Epidermal melanocyte (primary cell): ENCODE results near the gene TNF.
"Not testable (repeated sequence)": the region's sequence is repeated elsewhere in the genome, so short reads cannot be mapped to it uniquely, and the experiment has no call there.

Experiments used
- DNase-seq: peaks from one replicate; pipeline ENCODE4 v3.0.0; 2011; ENCODE audit warnings: low spot score; ENCODE audit not compliant: insufficient read length

The TNF gene

GRCh38 chr6:31543639-31544038 is 31.7 kb upstream of the TNF start:
- no peak for DNase-seq

- no peak for DNase-seq
These were observed 30.7 kb upstream of the TNF start for GRCh38 chr6:31544676-31545075.

GRCh38 chr6:31545291-31545690 is 30.1 kb upstream of the TNF start:
- DNase-seq: no peak

- DNase-seq: no peak
These were observed 28.9 kb upstream of the TNF start, which contains the start of gene ATP6V1G2 for GRCh38 chr6:31546339-31546957. TSS of gene ATP6V1G2 (minus strand) at chr6:31546608. CDS start at chr6:31546559, 49 bp downstream.

DNA sequence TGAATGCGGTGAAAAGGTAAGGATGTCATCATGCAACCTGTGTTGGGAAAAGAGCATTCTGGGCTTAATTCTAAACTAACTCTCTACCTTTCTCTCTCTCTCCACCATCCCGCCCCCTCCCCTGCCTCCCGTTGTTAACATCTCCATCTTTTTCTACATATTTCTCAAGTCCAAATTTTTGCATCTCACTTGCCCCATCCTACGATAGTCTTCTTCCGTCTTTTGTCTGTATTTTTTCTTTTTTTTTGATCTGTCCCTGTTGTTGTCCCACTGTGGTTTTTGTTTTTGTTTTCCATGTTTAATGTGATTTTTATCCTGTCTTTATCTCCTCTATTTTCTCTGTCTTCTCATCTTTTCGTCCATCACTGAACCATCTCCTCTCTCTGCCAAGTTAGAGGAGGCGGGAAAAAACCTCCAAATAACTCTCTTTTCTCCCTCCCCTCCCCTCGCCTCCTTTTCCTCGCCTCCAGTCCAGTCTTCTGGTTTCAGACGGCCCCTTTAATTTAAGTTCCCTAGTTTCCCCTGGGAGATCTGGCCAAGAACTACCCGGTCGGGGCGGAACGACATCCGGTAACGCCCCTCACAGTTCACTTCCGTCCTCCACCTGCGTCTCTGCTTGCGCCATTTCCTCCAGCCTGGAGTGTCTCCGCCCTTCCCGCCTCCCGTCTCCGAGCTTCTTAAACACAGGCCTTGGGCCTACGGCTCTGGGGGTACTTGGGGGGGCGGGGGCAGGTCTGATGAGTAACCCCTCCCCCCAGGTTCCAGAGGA is 28.2 kb upstream of the TNF start, which contains the start of gene NFKBIL1:
TSS of gene NFKBIL1 (plus strand) at position 651 of the 769 bp plus-strand sequence. CDS start at position 738, 87 bp downstream.
- DNase-seq: peak; percentile 85

DNA sequence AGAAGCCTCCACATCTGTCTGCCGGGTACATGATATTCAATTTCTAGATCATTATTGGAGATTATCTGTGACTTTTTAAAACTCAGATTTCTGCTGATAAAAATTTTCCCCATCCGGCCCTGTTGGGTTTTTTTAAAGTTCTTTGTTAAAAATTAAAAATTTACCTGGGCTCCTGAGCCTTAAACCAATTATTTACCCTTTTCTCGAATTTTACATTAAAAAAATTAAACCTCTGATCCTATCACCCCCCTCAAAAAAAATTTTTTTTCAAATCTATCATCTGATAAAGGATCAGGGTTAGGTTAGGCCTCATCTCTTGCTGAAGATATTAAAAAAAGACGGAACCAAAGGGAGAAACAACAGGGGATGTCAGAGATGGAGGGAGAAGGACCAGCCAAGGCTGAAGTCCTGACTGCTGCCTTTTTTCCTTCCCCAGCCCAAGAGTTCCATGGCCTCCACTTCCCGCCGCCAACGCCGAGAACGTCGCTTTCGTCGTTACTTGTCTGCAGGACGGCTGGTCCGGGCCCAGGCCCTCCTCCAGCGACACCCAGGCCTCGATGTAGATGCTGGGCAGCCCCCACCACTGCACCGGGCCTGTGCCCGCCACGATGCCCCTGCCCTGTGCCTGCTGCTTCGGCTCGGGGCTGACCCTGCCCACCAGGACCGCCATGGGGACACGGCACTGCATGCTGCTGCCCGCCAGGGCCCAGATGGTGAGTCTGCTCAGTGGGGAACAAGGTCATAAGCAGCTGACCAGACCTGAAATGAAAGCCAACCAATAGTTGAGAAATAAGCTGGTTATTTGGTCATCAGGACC is 27.4 kb upstream of the TNF start:
- no peak for DNase-seq

- DNase-seq: no peak
These were observed 26.9 kb upstream of the TNF start for GRCh38 chr6:31548544-31548873.

GRCh38 chr6:31551371-31551770 is 24.0 kb upstream of the TNF start:
- DNase-seq: not testable (repeated sequence)

- no peak for DNase-seq
These were observed 19.1 kb upstream of the TNF start for GRCh38 chr6:31556307-31556706.

GRCh38 chr6:31557443-31558317 is 17.7 kb upstream of the TNF start:
- no peak for DNase-seq

GRCh38 chr6:31558318-31558625 is 17.1 kb upstream of the TNF start:
- DNase-seq: no peak

GRCh38 chr6:31558631-31559500 is 16.5 kb upstream of the TNF start:
- no peak for DNase-seq

- DNase-seq: no peak
These were observed 15.8 kb upstream of the TNF start for GRCh38 chr6:31559606-31559957.

DNA sequence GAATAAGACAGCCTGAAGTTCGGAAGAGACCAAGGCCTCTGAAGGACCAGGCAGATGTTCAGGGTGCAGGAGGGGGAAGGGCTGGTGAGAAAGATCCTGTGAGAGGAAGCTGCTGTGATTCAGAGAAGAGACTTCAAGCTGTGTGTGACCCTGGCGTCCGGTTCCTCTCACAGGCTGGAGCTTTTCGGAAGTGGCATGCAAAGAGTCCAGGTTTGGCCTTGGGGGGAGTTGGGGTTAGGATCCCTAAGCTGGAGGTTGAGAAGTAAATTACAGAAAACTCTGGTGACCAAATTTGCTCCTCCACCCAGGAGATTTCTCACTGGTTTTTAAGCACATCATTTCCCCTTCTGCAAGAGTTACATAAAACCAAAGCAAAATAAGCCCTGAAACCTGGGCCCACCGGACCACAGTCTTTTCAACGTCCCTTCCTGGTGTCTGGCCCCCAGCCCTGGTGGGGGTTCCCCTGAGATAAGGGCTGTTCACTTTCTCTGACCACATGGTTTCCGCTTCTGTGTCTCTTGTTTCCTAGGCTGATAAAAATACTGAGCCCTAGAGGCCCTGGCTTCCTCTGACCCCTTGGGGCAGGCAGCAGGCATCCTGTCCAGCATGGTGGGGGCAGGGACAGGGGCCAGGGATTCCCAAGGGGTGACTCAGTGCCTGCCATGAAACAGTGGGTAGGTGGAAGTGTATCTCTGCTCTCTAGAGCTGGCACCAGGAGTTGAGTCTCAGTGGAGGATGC is 15.2 kb upstream of the TNF start:
- no peak for DNase-seq

DNA sequence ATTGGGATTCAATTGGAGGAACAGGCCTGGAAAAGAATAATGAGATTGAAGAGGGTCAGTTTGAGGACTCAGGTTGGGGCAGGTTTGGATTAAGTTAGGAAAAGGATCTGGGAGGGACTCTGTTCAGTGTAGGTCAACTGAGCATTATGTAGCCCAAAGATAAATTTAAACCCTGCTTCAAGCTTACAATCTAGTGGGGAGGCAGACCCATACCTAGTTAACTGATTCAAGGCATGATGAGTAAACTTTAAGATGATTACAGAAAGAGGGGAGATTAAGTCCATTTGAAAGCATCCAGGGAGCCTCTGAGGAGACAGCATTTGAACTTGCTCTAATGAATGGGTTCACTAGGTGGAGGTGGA is 14.7 kb upstream of the TNF start:
- no peak for DNase-seq

GRCh38 chr6:31567531-31568370 is 7.6 kb upstream of the TNF start:
- DNase-seq: no peak

DNA sequence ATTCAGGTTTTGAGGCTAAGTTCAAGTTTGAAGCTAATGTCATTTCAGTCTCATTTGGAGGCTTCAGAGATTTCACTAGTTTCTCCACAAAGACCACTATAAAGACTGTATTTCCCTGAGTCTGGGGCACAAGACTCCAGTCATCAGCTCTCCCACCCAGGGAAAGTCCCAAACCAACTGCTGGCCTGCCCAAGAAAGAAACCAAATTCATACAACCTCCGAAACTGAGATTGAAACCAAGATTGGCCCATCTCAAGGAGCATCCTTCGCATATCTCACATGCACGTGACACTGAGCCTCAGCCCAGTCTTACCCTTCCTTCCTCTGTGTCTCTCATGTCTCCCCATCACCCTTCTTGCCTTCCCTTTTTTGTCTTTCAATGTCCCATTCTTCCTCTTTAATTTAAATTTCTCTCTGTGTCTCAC is 6.8 kb upstream of the TNF start:
- DNase-seq: no peak

DNA sequence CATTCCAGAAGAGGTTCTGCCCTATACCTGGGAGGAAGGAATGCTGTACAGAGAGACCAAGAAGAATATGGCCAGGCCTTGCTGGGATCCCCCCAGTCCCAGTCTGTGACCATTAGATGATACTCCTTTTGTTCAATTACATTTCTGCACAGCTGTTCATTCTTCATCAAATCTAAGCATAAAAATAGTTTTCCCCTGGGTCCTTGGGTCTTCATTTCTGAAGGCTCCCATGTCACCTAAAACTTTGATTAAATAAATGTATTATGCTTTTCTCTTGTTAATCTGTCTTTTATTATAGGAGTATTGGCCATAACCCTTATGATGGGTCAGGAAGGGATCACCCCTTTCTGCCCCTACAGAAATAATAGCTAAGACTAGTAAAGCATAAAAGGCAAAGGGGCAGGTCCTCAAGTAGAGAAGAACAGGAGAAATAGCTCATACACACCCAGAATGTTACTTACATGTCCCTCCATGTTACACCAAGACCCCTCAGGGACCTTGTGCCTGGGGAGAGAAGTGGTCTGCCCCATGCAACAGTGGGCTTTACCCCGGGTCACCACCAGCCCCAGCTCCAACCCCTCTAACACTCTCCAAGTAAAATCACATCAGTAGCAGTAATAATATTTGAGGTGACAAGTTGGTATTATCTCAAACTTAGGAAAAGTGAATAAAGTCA is 5.4 kb upstream of the TNF start:
- DNase-seq: no peak
